ENCODE results near the gene BUB1. TPM values are rescaled to one million over a fixed set of nuclear protein-coding genes. Genes with fewer than 3 reads are reported as not detected.
"Not testable (repeated sequence)": the region's sequence is repeated elsewhere in the genome, so short reads cannot be mapped to it uniquely, and the experiment has no call there.

BUB1 gene
- total and polyA plus RNA-seq, 10 donors: 1.1 to 29.7 (median 7.1) TPM

DNA sequence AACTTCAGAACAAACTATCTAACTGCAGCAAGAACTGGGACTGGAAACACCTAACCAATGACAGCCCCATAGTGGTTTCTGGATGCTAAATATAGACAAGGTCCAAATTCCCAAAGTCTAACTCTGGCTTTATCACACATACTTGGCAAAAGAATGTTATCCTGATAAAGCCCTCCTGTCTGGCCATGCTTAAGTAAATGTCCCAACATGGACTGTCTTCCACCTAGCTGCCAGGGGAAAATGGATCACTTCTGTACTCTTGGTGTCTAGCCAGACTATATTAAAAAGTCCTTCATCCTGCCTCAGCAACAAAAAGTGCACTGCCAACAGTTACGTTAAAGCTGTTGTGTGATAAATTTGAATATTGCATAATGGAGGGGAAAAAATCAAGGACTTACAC is 89.3 kb downstream of the BUB1 start:
- DNase-seq; H3K27ac ChIP-seq; H3K9me3 ChIP-seq; H3K4me1 ChIP-seq; intact Hi-C loops (cut with DNase I; ENCODE audit: low total_unique reads); H3K36me3 ChIP-seq; H3K27me3 ChIP-seq (replicated peaks in 1 of 7); H3K4me3 ChIP-seq: not testable (repeated sequence)
- WGBS, 5 donors: no CpG with 5 or more reads among the region's 1 CpG

Other genes with a start within 250 kb of the BUB1 start
- 1 to 10 TPM in 5 of 7 donors, under 1 TPM in 1, not detected in 1; 0.69 to 3.3 (median 1.8) TPM for gene LIMS4, start 205.2 kb downstream of the BUB1 start, total RNA-seq
- under 1 TPM; 0.15 to 0.48 (median 0.46) TPM for gene LIMS4, start 205.2 kb downstream of the BUB1 start, polyA plus RNA-seq
- gene RGPD6, start 100.8 kb downstream of the BUB1 start, total RNA-seq: 10 to 100 TPM; 24.4 to 66.0 (median 49.2) TPM
- gene RGPD6, start 100.8 kb downstream of the BUB1 start, polyA plus RNA-seq: 1 to 10 TPM; 1.6 to 7.2 (median 3.2) TPM
- gene ACOXL, start 54.5 kb upstream of the BUB1 start, total RNA-seq: 1 to 10 TPM in 1 of 7 donors, under 1 TPM in 6; 0.20 to 1.0 (median 0.77) TPM
- gene ACOXL, start 54.5 kb upstream of the BUB1 start, polyA plus RNA-seq: under 1 TPM; 0.04 to 0.16 (median 0.09) TPM